ENCODE measurements around the gene CALCOCO1.

CALCOCO1 gene

DNA sequence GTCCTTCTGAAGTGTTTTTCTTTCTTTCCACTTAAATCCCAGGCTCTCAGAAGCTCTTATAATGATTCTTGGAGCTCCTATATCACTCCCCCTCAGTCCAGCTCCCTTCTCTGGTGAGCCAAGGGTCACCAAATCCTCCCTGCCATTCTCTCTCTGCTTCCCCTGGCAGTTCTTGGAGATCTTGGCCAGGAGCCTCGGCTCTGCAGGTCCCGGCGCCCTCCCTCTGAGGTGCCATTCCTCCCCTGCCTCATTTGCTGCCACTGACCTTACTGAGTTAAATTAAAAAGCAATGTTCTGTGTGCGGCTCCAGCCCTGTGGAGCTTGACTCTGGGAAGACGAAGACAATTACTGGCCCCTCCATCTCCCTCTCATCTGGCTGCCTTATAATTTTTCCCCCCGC, 17.5 kb upstream of the CALCOCO1 start:
- Histone ChIP-seq H3K18ac (ENCODE audit: low read depth in 1 of 2, low read length in 2 of 2) (no peak overlapping the region), H2BK12ac (ENCODE audit: low read length in 2 of 2) (no peak overlapping the region), H3K79me1 (replicated peaks; ENCODE audit: low read length, poor library complexity, severe bottlenecking) (no peaks in the 10 kb centered on the region), H3K27me3 (ENCODE audit: control insufficient read depth in 1 of 2, insufficient read depth in 1 of 2, low read length in 2 of 2) (peaks cover 79 to 81% of the 10 kb centered on the region in 2 experiments), H4K91ac (ENCODE audit: low read length) (no peak overlapping the region), H3K14ac (ENCODE audit: low read length in 2 of 2) (no peak overlapping the region), H3K4me1 (ENCODE audit: control insufficient read depth, insufficient read depth, low read depth, low read length) (peaks cover 2% of the 10 kb centered on the region), H3K23ac (ENCODE audit: low read length in 2 of 2) (no peak overlapping the region), H4K8ac (ENCODE audit: low read length) (no peak overlapping the region), H2BK120ac (ENCODE audit: low read depth, low read length) (no peak overlapping the region), H3K27ac (ENCODE audit: low read length, poor library complexity, severe bottlenecking) (no peak overlapping the region), H2BK15ac (ENCODE audit: low read depth, poor library complexity, severe bottlenecking) (no peak overlapping the region), H2AFZ (ENCODE audit: low read depth, low read length) (no peak overlapping the region), H3K36me3 (ENCODE audit: control insufficient read depth in 1 of 2, insufficient read depth in 2 of 2, low read depth in 1 of 2, low read length in 2 of 2) (no peaks in the 10 kb centered on the region), H2AK5ac (ENCODE audit: low read length, severe bottlenecking) (no peak overlapping the region), H3K9ac (ENCODE audit: low read length) (no peak overlapping the region), H2BK5ac (ENCODE audit: low read depth, low read length, poor library complexity, severe bottlenecking) (no peak overlapping the region), H3K4me3 (ENCODE audit: insufficient read depth in 1 of 2, low read depth in 1 of 2, low read length in 2 of 2) (no peak overlapping the region), H3K4me2 (ENCODE audit: low read length, poor library complexity, severe bottlenecking) (no peak overlapping the region), H3K9me3 (ENCODE audit: control insufficient read depth, low read length) (no peaks in the 10 kb centered on the region), H3K4ac (ENCODE audit: low read depth in 1 of 2, low read length in 2 of 2) (no peak overlapping the region)
- 64% methylated on average over 6 of the region's 6 CpGs for WGBS
- no peak for DNase-seq

DNA sequence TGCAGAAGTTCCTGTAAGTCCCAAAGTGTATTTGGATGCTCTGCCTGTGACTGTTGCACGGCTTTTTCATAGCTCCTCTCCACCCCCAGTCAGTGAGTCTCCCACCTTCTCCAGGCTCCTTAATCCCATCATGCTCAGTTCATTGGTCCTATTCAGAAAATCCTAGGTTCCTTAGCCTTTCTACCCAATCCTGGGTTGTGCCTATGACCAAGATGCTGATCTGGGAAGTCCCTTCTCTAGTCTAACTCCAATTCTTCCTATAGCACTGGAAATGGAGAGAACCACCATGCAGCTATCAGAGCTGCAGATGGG, 16.8 kb upstream of the CALCOCO1 start:
- Histone ChIP-seq H3K4me3 (ENCODE audit: insufficient read depth in 1 of 2, low read depth in 1 of 2, low read length in 2 of 2) (no peak overlapping the region), H4K91ac (ENCODE audit: low read length) (no peak overlapping the region), H3K14ac (ENCODE audit: low read length in 2 of 2) (no peak overlapping the region), H3K27ac (ENCODE audit: low read length, poor library complexity, severe bottlenecking) (no peak overlapping the region), H2AFZ (ENCODE audit: low read depth, low read length) (no peak overlapping the region), H3K36me3 (ENCODE audit: control insufficient read depth in 1 of 2, insufficient read depth in 2 of 2, low read depth in 1 of 2, low read length in 2 of 2) (no peaks in the 10 kb centered on the region), H2BK12ac (ENCODE audit: low read length in 2 of 2) (no peak overlapping the region), H3K27me3 (ENCODE audit: control insufficient read depth in 1 of 2, insufficient read depth in 1 of 2, low read length in 2 of 2) (peaks cover 79 to 81% of the 10 kb centered on the region in 2 experiments), H2BK120ac (ENCODE audit: low read depth, low read length) (no peak overlapping the region), H3K79me1 (replicated peaks; ENCODE audit: low read length, poor library complexity, severe bottlenecking) (no peaks in the 10 kb centered on the region), H3K4me1 (ENCODE audit: control insufficient read depth, insufficient read depth, low read depth, low read length) (peaks cover 5% of the 10 kb centered on the region), H2AK5ac (ENCODE audit: low read length, severe bottlenecking) (no peak overlapping the region), H3K18ac (ENCODE audit: low read depth in 1 of 2, low read length in 2 of 2) (no peak overlapping the region), H2BK15ac (ENCODE audit: low read depth, poor library complexity, severe bottlenecking) (no peak overlapping the region), H3K4ac (ENCODE audit: low read depth in 1 of 2, low read length in 2 of 2) (no peak overlapping the region), H3K4me2 (ENCODE audit: low read length, poor library complexity, severe bottlenecking) (no peak overlapping the region), H4K8ac (ENCODE audit: low read length) (no peak overlapping the region), H3K9ac (ENCODE audit: low read length) (no peak overlapping the region), H2BK5ac (ENCODE audit: low read depth, low read length, poor library complexity, severe bottlenecking) (no peak overlapping the region), H3K9me3 (ENCODE audit: control insufficient read depth, low read length) (no peaks in the 10 kb centered on the region), H3K23ac (ENCODE audit: low read length in 2 of 2) (no peak overlapping the region)
- WGBS = 100% methylated on average over 1 of the region's 1 CpG
- no peak for DNase-seq

- peak; percentile 71 for DNase-seq
- Histone ChIP-seq H3K36me3 (ENCODE audit: control insufficient read depth in 1 of 2, insufficient read depth in 2 of 2, low read depth in 1 of 2, low read length in 2 of 2) (no peaks in the 10 kb centered on the region), H3K4me1 (ENCODE audit: control insufficient read depth, insufficient read depth, low read depth, low read length) (peaks cover 8% of the 10 kb centered on the region), H4K91ac (ENCODE audit: low read length) (no peak overlapping the region), H4K8ac (ENCODE audit: low read length) (no peak overlapping the region), H3K9ac (ENCODE audit: low read length) (no peak overlapping the region), H2BK12ac (ENCODE audit: low read length in 2 of 2) (no peak overlapping the region), H2AK5ac (ENCODE audit: low read length, severe bottlenecking) (no peak overlapping the region), H3K14ac (ENCODE audit: low read length in 2 of 2) (no peak overlapping the region), H2BK5ac (ENCODE audit: low read depth, low read length, poor library complexity, severe bottlenecking) (no peak overlapping the region), H3K79me1 (replicated peaks; ENCODE audit: low read length, poor library complexity, severe bottlenecking) (no peaks in the 10 kb centered on the region), H3K4me2 (ENCODE audit: low read length, poor library complexity, severe bottlenecking) (peak overlapping the region; percentile 8), H3K27ac (ENCODE audit: low read length, poor library complexity, severe bottlenecking) (no peak overlapping the region), H2AFZ (ENCODE audit: low read depth, low read length) (no peak overlapping the region), H3K23ac (ENCODE audit: low read length in 2 of 2) (no peak overlapping the region), H2BK120ac (ENCODE audit: low read depth, low read length) (no peak overlapping the region), H3K18ac (ENCODE audit: low read depth in 1 of 2, low read length in 2 of 2) (no peak overlapping the region), H3K27me3 (ENCODE audit: control insufficient read depth in 1 of 2, insufficient read depth in 1 of 2, low read length in 2 of 2) (peaks cover 79 to 81% of the 10 kb centered on the region in 2 experiments), H3K4ac (ENCODE audit: low read depth in 1 of 2, low read length in 2 of 2) (no peak overlapping the region), H3K4me3 (ENCODE audit: insufficient read depth in 1 of 2, low read depth in 1 of 2, low read length in 2 of 2) (no peak overlapping the region), H2BK15ac (ENCODE audit: low read depth, poor library complexity, severe bottlenecking) (no peak overlapping the region), H3K9me3 (ENCODE audit: control insufficient read depth, low read length) (no peaks in the 10 kb centered on the region)
- WGBS = 24% methylated on average over 15 of the region's 16 CpGs
Measured at GRCh38 chr12:53743266-53744129, 16.2 kb upstream of the CALCOCO1 start.

DNA sequence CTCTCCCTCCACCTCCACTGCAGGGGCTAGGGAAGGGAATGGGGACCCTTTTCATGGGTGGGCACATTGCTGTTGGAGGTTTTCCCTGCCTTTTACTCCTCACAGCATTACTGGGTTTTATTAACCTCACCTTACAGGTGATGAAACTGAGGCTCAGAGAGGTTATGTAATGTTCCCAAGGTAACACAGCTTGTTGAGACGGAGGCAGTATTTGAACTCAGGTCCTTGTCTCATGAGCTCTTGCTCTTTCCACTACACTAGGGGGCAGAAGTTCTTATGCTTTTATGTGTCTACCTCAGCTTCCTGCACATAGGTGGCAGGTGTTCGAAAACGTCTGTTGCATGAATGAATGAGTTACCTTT, 12.9 kb upstream of the CALCOCO1 start:
- H4K8ac ChIP-seq (ENCODE audit: low read length) = no peak overlapping the region
- H3K9me3 ChIP-seq (ENCODE audit: control insufficient read depth, low read length) = no peaks in the 10 kb centered on the region
- H3K4ac ChIP-seq (ENCODE audit: low read depth in 1 of 2, low read length in 2 of 2) = no peak overlapping the region
- H2AK5ac ChIP-seq (ENCODE audit: low read length, severe bottlenecking) = no peak overlapping the region
- no peak overlapping the region for H3K14ac ChIP-seq (ENCODE audit: low read length in 2 of 2)
- no peaks in the 10 kb centered on the region for H3K79me1 ChIP-seq (replicated peaks; ENCODE audit: low read length, poor library complexity, severe bottlenecking)
- peaks cover 90 to 92% of the 10 kb centered on the region in 2 experiments for H3K27me3 ChIP-seq (ENCODE audit: control insufficient read depth in 1 of 2, insufficient read depth in 1 of 2, low read length in 2 of 2)
- H3K36me3 ChIP-seq (ENCODE audit: control insufficient read depth in 1 of 2, insufficient read depth in 2 of 2, low read depth in 1 of 2, low read length in 2 of 2) = no peaks in the 10 kb centered on the region
- H3K23ac ChIP-seq (ENCODE audit: low read length in 2 of 2) = no peak overlapping the region
- H3K4me1 ChIP-seq (ENCODE audit: control insufficient read depth, insufficient read depth, low read depth, low read length) = peaks cover 14% of the 10 kb centered on the region
- no peak overlapping the region for H2BK5ac ChIP-seq (ENCODE audit: low read depth, low read length, poor library complexity, severe bottlenecking)
- H2BK120ac ChIP-seq (ENCODE audit: low read depth, low read length) = no peak overlapping the region
- no peak overlapping the region for H2AFZ ChIP-seq (ENCODE audit: low read depth, low read length)
- H3K18ac ChIP-seq (ENCODE audit: low read depth in 1 of 2, low read length in 2 of 2) = no peak overlapping the region
- H3K9ac ChIP-seq (ENCODE audit: low read length) = no peak overlapping the region
- H3K4me2 ChIP-seq (ENCODE audit: low read length, poor library complexity, severe bottlenecking) = no peak overlapping the region
- H4K91ac ChIP-seq (ENCODE audit: low read length) = no peak overlapping the region
- no peak overlapping the region for H2BK12ac ChIP-seq (ENCODE audit: low read length in 2 of 2)
- DNase-seq = no peak
- 82% methylated on average over 3 of the region's 3 CpGs for WGBS
- no peak overlapping the region for H3K27ac ChIP-seq (ENCODE audit: low read length, poor library complexity, severe bottlenecking)
- H2BK15ac ChIP-seq (ENCODE audit: low read depth, poor library complexity, severe bottlenecking) = no peak overlapping the region
- H3K4me3 ChIP-seq (ENCODE audit: insufficient read depth in 1 of 2, low read depth in 1 of 2, low read length in 2 of 2) = no peak overlapping the region

Measured in mesenchymal stem cell (in vitro differentiated cells and primary cell).